Measurements from ENCODE around the gene GFPT1. TPM values are rescaled to one million over a fixed set of nuclear protein-coding genes. Genes with fewer than 3 reads are reported as not detected.

GFPT1 gene
- total RNA-seq, 1 donor from 2014 or later, result 126 TPM

- peaks cover 6% of the 10 kb centered on the region for H3K27me3 Mint-ChIP-seq (ENCODE audit: low read depth, unreplicated experiment)
- peaks cover 35% of the 10 kb centered on the region for H3K4me1 Mint-ChIP-seq (ENCODE audit: low read depth, unreplicated experiment)
Measured at GRCh38 chr2:69296421-69296820, 90.6 kb downstream of the GFPT1 start.

GRCh38 chr2:69292256-69292655 lies 94.8 kb downstream of the GFPT1 start:
- no peak for TF ChIP-seq CTCF (IDR thresholded peaks at IDR 0.05; ENCODE audit: insufficient read depth, low read depth, low read length)
- no peak for TF ChIP-seq EZH2 (IDR thresholded peaks at IDR 0.05; ENCODE audit: insufficient read depth, low read length)
- peaks cover 9% of the 10 kb centered on the region for H3K4me1 ChIP-seq (ENCODE audit: insufficient read depth, low read length)
- H3K4me2 ChIP-seq (ENCODE audit: low read length), result no peak overlapping the region
- H3K27me3 Mint-ChIP-seq (ENCODE audit: low read depth, unreplicated experiment), result peaks cover 4% of the 10 kb centered on the region
- peaks cover 21% of the 10 kb centered on the region for H3K4me1 Mint-ChIP-seq (ENCODE audit: low read depth, unreplicated experiment)
- no peaks in the 10 kb centered on the region for H3K9me3 ChIP-seq (ENCODE audit: insufficient read depth, low read depth, low read length)
- DNase-seq (ENCODE audit: low read depth) (no peak), FAIRE-seq (no peak)
- no peaks in the 10 kb centered on the region for H4K20me1 ChIP-seq (ENCODE audit: insufficient read depth, low read length)
- H3K4me3 ChIP-seq (ENCODE audit: insufficient read depth, low read depth, low read length), result no peak overlapping the region
- no peak overlapping the region for H3K4me3 Mint-ChIP-seq (ENCODE audit: unreplicated experiment)
- H3K27ac Mint-ChIP-seq (ENCODE audit: unreplicated experiment), result no peak overlapping the region
- H2AFZ ChIP-seq (ENCODE audit: low read depth, low read length), result no peak overlapping the region
- H3K27me3 ChIP-seq (ENCODE audit: insufficient read depth, low read length), result no peaks in the 10 kb centered on the region
- no peak overlapping the region for H3K27ac ChIP-seq (ENCODE audit: low read depth, low read length)
- no peaks in the 10 kb centered on the region for H3K36me3 ChIP-seq (ENCODE audit: insufficient read depth, low read length)
- H3K79me2 ChIP-seq (ENCODE audit: insufficient read depth, low read length), result no peaks in the 10 kb centered on the region
- peaks cover 3% of the 10 kb centered on the region for H3K36me3 Mint-ChIP-seq (ENCODE audit: low read depth, unreplicated experiment)
- H3K9me3 Mint-ChIP-seq (ENCODE audit: unreplicated experiment), result peaks cover 2% of the 10 kb centered on the region
- no peak overlapping the region for H3K9ac ChIP-seq (ENCODE audit: low read length)

More at GRCh38 chr2:69296421-69296820, 90.6 kb downstream of the GFPT1 start:
- Mint-ChIP-seq H3K27ac (ENCODE audit: unreplicated experiment) (no peak overlapping the region), H3K36me3 (ENCODE audit: low read depth, unreplicated experiment) (peaks cover 3% of the 10 kb centered on the region), H3K9me3 (ENCODE audit: unreplicated experiment) (peaks cover 2% of the 10 kb centered on the region), H3K4me3 (ENCODE audit: unreplicated experiment) (no peak overlapping the region)
- Histone ChIP-seq H3K4me3 (ENCODE audit: insufficient read depth, low read depth, low read length) (no peak overlapping the region), H3K36me3 (ENCODE audit: insufficient read depth, low read length) (no peaks in the 10 kb centered on the region), H2AFZ (ENCODE audit: low read depth, low read length) (no peak overlapping the region), H3K9me3 (ENCODE audit: insufficient read depth, low read depth, low read length) (no peaks in the 10 kb centered on the region), H4K20me1 (ENCODE audit: insufficient read depth, low read length) (no peaks in the 10 kb centered on the region), H3K4me2 (ENCODE audit: low read length) (no peak overlapping the region), H3K27me3 (ENCODE audit: insufficient read depth, low read length) (no peaks in the 10 kb centered on the region), H3K79me2 (ENCODE audit: insufficient read depth, low read length) (no peaks in the 10 kb centered on the region), H3K4me1 (ENCODE audit: insufficient read depth, low read length) (peaks cover 20% of the 10 kb centered on the region), H3K9ac (ENCODE audit: low read length) (no peak overlapping the region), H3K27ac (ENCODE audit: low read depth, low read length) (no peak overlapping the region)
- FAIRE-seq, result no peak
- TF ChIP-seq CTCF (IDR thresholded peaks at IDR 0.05; ENCODE audit: insufficient read depth, low read depth, low read length) (no peak), EZH2 (IDR thresholded peaks at IDR 0.05; ENCODE audit: insufficient read depth, low read length) (no peak)
- no peak for DNase-seq (ENCODE audit: low read depth)

- Histone ChIP-seq H3K4me1 (ENCODE audit: insufficient read depth, low read length) (peaks cover 9% of the 10 kb centered on the region), H3K9ac (ENCODE audit: low read length) (no peak overlapping the region), H3K27ac (ENCODE audit: low read depth, low read length) (no peak overlapping the region), H3K9me3 (ENCODE audit: insufficient read depth, low read depth, low read length) (no peaks in the 10 kb centered on the region), H3K79me2 (ENCODE audit: insufficient read depth, low read length) (no peaks in the 10 kb centered on the region), H3K4me3 (ENCODE audit: insufficient read depth, low read depth, low read length) (no peak overlapping the region), H3K27me3 (ENCODE audit: insufficient read depth, low read length) (no peaks in the 10 kb centered on the region), H3K4me2 (ENCODE audit: low read length) (peak overlapping the region; percentile 2), H2AFZ (ENCODE audit: low read depth, low read length) (no peak overlapping the region), H4K20me1 (ENCODE audit: insufficient read depth, low read length) (no peaks in the 10 kb centered on the region), H3K36me3 (ENCODE audit: insufficient read depth, low read length) (no peaks in the 10 kb centered on the region)
- FAIRE-seq, result no peak
- peak overlapping the region; percentile 35 for H3K4me3 Mint-ChIP-seq (ENCODE audit: unreplicated experiment)
- peaks cover 3% of the 10 kb centered on the region for H3K36me3 Mint-ChIP-seq (ENCODE audit: low read depth, unreplicated experiment)
- H3K27me3 Mint-ChIP-seq (ENCODE audit: low read depth, unreplicated experiment), result peaks cover 4% of the 10 kb centered on the region
- TF ChIP-seq CTCF (IDR thresholded peaks at IDR 0.05; ENCODE audit: insufficient read depth, low read depth, low read length), result no peak
- no peak for TF ChIP-seq EZH2 (IDR thresholded peaks at IDR 0.05; ENCODE audit: insufficient read depth, low read length)
- DNase-seq (ENCODE audit: low read depth), result no peak
- peaks cover 2% of the 10 kb centered on the region for H3K9me3 Mint-ChIP-seq (ENCODE audit: unreplicated experiment)
- peak overlapping the region; percentile 23 for H3K27ac Mint-ChIP-seq (ENCODE audit: unreplicated experiment)
- peaks cover 19% of the 10 kb centered on the region for H3K4me1 Mint-ChIP-seq (ENCODE audit: low read depth, unreplicated experiment)
Measured at GRCh38 chr2:69291721-69292120, 95.3 kb downstream of the GFPT1 start.

Measured in astrocyte (in vitro differentiated cells and primary cell).